ENCODE data around the gene BLMH. TPM values are rescaled to one million over a fixed set of nuclear protein-coding genes. Genes with fewer than 3 reads are reported as not detected.

BLMH gene
- total and polyA plus RNA-seq, 2 donors (not counting 1 experiment from before 2014, with no cell fraction given), result 5.9 to 25.9 TPM

GRCh38 chr17:30249460-30249859 is 42.3 kb downstream of the BLMH start:
- Histone ChIP-seq H3K9ac (ENCODE audit: low read length) (no peak overlapping the region), H2AFZ (ENCODE audit: insufficient read depth, low read depth, low read length, poor library complexity, severe bottlenecking) (no peak overlapping the region), H3K79me2 (ENCODE audit: control insufficient read depth, insufficient read depth, low read length) (no peaks in the 10 kb centered on the region), H3K27ac (ENCODE audit: low read length in 2 of 2) (no peak overlapping the region), H3K4me2 (replicated peaks; ENCODE audit: low read depth, low read length, poor library complexity, severe bottlenecking) (no peak overlapping the region), H3K27me3 (replicated peaks in 1 of 4; ENCODE audit: control extremely low read depth in 1 of 4, control insufficient read depth in 3 of 4, insufficient read depth in 4 of 4, low read length in 3 of 4) (no peaks in the 10 kb centered on the region), H3K9me3 (ENCODE audit: control extremely low read depth in 1 of 3, control insufficient read depth in 2 of 3, insufficient read depth in 1 of 3, low read length in 2 of 3) (no peaks in the 10 kb centered on the region), H3K36me3 (replicated peaks in 1 of 2; ENCODE audit: control extremely low read depth in 1 of 2, control insufficient read depth in 1 of 2, extremely low read depth in 1 of 2, insufficient read depth in 2 of 2, low read length in 1 of 2) (peaks cover 0 to 30% of the 10 kb centered on the region in 2 experiments), H4K20me1 (ENCODE audit: control insufficient read depth, insufficient read depth, low read length, poor library complexity, severe bottlenecking) (no peaks in the 10 kb centered on the region), H3K4me1 (ENCODE audit: control insufficient read depth in 2 of 2, insufficient read depth in 2 of 2, low read length in 2 of 2) (no peaks in the 10 kb centered on the region), H3K4me3 (ENCODE audit: control extremely low read depth in 1 of 5, extremely low read depth in 1 of 5, insufficient read depth in 1 of 5, low read depth in 2 of 5, low read length in 4 of 5) (no peak overlapping the region)
- Mint-ChIP-seq H3K9me3 (ENCODE audit: insufficient read depth) (no peaks in the 10 kb centered on the region), H3K4me1 (no peaks in the 10 kb centered on the region), H3K27me3 (no peaks in the 10 kb centered on the region), H3K27ac (no peak overlapping the region), H3K4me3 (no peak overlapping the region)
- 100% methylated on average over 3 of the region's 5 CpGs for WGBS (ENCODE audit: insufficient coverage)
- ChIA-PET CTCF (interaction anchor here (0.7 to 1.2 kb wide), 2 partner anchors 86 to 122 kb away, joined by 3 to 4 read pairs; no protein-coding TSS in a partner anchor), POLR2A (no interaction called here)
- TF ChIP-seq CTCF (IDR thresholded peaks at IDR 0.05), result no peak
- no peak for TF ChIP-seq EZH2 (IDR thresholded peaks at IDR 0.05; ENCODE audit: borderline replicate concordance, insufficient read depth, low read depth, low read length, poor library complexity, severe bottlenecking)
- ATAC-seq (ENCODE audit: low read depth) (no peak), DNase-seq (no peak)
- intact Hi-C loops (cut with micrococcal nuclease), result no loop called here

GRCh38 chr17:30248786-30249185 is 43.0 kb downstream of the BLMH start:
- Histone ChIP-seq H3K4me2 (replicated peaks; ENCODE audit: low read depth, low read length, poor library complexity, severe bottlenecking) (no peak overlapping the region), H3K79me2 (ENCODE audit: control insufficient read depth, insufficient read depth, low read length) (no peaks in the 10 kb centered on the region), H3K27me3 (replicated peaks in 1 of 4; ENCODE audit: control extremely low read depth in 1 of 4, control insufficient read depth in 3 of 4, insufficient read depth in 4 of 4, low read length in 3 of 4) (no peaks in the 10 kb centered on the region), H3K9ac (ENCODE audit: low read length) (no peak overlapping the region), H3K36me3 (replicated peaks in 1 of 2; ENCODE audit: control extremely low read depth in 1 of 2, control insufficient read depth in 1 of 2, extremely low read depth in 1 of 2, insufficient read depth in 2 of 2, low read length in 1 of 2) (peaks cover 0 to 30% of the 10 kb centered on the region in 2 experiments), H3K4me1 (ENCODE audit: control insufficient read depth in 2 of 2, insufficient read depth in 2 of 2, low read length in 2 of 2) (no peaks in the 10 kb centered on the region), H3K27ac (ENCODE audit: low read length in 2 of 2) (no peak overlapping the region), H3K9me3 (ENCODE audit: control extremely low read depth in 1 of 3, control insufficient read depth in 2 of 3, insufficient read depth in 1 of 3, low read length in 2 of 3) (no peaks in the 10 kb centered on the region), H3K4me3 (ENCODE audit: control extremely low read depth in 1 of 5, extremely low read depth in 1 of 5, insufficient read depth in 1 of 5, low read depth in 2 of 5, low read length in 4 of 5) (no peak overlapping the region), H4K20me1 (ENCODE audit: control insufficient read depth, insufficient read depth, low read length, poor library complexity, severe bottlenecking) (no peaks in the 10 kb centered on the region), H2AFZ (ENCODE audit: insufficient read depth, low read depth, low read length, poor library complexity, severe bottlenecking) (no peak overlapping the region)
- DNase-seq (no peak), ATAC-seq (ENCODE audit: low read depth) (no peak)
- TF ChIP-seq CTCF (IDR thresholded peaks at IDR 0.05) (no peak), EZH2 (IDR thresholded peaks at IDR 0.05; ENCODE audit: borderline replicate concordance, insufficient read depth, low read depth, low read length, poor library complexity, severe bottlenecking) (no peak)
- Mint-ChIP-seq H3K4me3 (no peak overlapping the region), H3K27ac (no peak overlapping the region), H3K4me1 (no peaks in the 10 kb centered on the region), H3K27me3 (no peaks in the 10 kb centered on the region), H3K9me3 (ENCODE audit: insufficient read depth) (no peaks in the 10 kb centered on the region)
- ChIA-PET POLR2A (no interaction called here), CTCF (interaction anchor here (0.7 to 1.2 kb wide), 3 partner anchors 87 to 144 kb away, joined by 3 to 4 read pairs (median 3); no protein-coding TSS in a partner anchor)
- WGBS (ENCODE audit: insufficient coverage), result 94% methylated on average over 2 of the region's 2 CpGs
- intact Hi-C loops (cut with micrococcal nuclease), result no loop called here

Data from B cell (primary cell).